Ramos (cell line): ENCODE data around the gene PGGHG.
"Not testable (repeated sequence)": the region's sequence is repeated elsewhere in the genome, so short reads cannot be mapped to it uniquely, and the experiment has no call there.

Source experiments
- in situ Hi-C: fragments of 300-500 bp; cut with MboI; formaldehyde crosslinking; loops from one replicate; pipeline ENCODE4 v1.14.3; 2022; ENCODE audit warnings: low sequenced_read_pairs; ENCODE audit not compliant: unreplicated experiment

The PGGHG gene

GRCh38 chr11:295351-296170, 6.6 kb downstream of the PGGHG start:
- in situ Hi-C loops: no loop called here

GRCh38 chr11:296171-297050, 7.5 kb downstream of the PGGHG start:
- in situ Hi-C loops: no loop called here

DNA sequence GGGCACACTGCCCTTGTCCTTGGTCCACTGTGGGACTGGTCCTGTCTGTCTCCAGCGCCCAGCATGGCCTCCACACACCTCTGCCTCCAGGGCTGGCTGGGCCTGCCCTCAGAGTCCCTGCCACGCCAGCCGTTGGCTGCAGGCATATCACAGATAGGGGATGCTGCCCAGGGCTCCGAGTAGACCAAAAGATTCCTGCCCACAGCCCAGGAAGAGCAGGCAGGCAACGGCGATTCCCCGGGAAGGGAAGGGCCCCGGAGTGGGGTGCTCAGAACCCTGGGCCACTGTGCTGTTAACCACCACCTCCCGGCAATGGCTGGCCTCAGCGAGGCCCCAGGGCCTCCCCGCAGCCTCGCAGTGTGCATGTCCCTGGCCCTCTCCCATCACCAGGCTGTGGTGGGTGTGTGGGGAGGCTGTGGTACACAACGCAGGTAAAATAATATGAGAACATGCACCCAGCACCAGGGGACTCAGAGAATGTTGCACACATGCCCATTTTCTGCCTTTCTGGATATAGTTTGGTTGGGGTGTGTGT, 8.2 kb downstream of the PGGHG start:
- in situ Hi-C loops: no loop called here

DNA sequence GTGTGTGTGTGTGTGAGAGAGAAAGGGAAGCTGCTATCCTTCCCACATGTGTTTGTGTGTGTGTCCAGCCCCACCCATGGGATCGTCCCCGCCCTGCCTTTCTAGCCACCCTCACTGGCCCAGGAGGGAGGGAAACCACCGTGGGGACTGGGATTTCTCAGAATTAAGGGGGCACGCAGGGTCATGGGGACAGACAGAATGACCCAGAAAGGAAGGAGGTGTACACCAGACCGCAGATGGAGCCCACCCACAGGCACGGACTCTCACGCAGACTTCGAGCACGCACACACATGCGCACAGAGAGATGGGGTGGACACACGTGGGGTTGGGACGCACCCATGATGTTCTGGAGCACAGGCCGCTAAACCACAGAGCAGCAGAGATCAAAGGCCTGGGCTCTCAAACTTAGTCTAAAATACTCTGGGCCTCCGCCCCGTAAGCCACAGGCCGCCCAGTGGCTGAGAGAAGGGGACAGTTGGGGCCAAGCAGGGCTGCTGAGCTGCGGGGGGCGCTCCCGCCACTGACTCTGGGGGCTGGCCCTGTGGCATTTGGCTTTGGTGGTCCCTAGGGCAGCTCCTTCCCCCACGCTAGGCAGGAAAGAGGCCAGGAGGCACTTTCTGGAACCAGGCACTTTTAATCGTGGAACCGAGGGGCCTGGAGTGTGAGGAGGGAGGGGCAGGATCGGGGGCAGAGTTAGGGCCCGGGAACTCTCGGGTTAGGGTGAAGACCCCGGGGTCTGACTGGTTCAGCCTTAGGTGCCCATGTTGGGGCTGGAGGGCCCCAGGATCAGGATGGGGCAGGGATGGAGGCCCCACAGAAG, 8.9 kb downstream of the PGGHG start:
- in situ Hi-C loops: no loop called here

DNA sequence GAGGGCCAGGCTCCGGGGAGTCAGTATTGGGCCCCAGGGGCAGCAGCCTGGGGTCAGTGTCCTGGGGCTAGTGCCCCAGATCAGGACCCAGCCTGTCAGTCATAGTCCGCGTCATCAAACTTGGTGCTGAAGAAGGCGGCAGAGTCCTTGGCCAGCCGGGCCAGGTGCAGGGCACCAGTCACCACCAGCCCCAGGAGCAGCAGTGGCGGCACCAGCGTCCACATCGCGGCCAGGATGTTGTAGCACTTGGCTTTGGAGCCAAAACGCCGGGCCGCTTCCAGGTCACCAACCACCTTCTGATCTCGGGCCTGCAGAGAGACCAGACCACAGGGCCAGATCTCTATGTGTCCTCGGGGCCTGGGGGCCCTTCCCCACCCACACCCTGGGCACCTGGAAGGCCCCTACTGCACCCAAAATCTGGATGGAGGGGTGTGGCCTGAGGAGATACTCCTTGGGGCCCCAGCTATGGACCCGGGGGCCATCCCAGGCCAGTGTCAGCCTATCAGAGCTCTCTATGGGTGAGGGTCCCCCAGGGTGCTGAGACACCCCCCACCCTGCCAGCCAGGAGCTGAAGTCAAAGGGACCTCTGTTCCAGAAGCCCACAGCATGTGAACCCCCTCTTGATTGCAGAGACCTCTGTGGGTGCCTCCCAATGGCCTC, 9.6 kb downstream of the PGGHG start:
- in situ Hi-C loops: no loop called here

DNA sequence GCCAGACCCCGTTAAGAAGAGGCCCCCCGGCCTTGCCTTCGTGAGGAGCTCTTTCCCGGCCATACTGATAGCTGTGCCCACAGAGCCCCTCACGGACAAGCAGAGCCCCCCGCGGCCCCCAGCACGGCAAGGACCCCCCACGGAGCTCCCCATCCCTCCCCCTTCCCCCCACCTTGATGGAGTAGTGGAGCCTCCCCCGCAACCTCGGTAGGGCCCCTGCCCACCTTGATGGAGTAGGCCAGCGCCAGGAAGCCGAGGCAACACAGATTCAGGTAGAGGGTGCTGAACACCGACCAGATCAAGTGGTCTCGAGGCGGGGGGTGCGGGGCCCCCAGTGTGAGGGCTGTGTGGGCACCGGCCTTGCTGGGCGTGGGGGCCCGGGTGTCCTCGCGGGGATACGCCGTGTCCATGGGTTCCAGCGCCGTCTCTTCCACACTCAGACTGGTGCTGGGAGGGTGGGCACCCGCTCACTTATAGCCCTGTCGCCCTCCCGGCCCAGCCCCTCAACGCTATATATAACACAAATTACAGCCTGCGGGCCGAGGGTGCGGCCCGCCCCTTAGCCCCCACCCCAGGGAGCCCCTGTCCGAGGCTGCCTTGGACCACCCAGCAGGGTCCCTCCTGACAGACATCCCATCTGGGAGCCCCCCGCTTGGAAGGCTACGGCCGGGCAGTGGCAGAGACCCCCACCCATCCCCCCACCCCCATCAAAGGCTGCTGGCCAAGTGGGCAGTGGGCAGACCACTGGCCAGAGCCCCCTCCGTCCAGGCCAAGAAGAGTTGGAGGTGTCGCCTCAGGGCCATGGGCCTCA, 10.4 kb downstream of the PGGHG start, which contains the start of gene IFITM5:
Gene IFITM5, minus strand, starts transcription at position 446 of the 811 bp plus-strand sequence. Its CDS starts 36 bp downstream, at position 410.
- in situ Hi-C loops: no loop called here

DNA sequence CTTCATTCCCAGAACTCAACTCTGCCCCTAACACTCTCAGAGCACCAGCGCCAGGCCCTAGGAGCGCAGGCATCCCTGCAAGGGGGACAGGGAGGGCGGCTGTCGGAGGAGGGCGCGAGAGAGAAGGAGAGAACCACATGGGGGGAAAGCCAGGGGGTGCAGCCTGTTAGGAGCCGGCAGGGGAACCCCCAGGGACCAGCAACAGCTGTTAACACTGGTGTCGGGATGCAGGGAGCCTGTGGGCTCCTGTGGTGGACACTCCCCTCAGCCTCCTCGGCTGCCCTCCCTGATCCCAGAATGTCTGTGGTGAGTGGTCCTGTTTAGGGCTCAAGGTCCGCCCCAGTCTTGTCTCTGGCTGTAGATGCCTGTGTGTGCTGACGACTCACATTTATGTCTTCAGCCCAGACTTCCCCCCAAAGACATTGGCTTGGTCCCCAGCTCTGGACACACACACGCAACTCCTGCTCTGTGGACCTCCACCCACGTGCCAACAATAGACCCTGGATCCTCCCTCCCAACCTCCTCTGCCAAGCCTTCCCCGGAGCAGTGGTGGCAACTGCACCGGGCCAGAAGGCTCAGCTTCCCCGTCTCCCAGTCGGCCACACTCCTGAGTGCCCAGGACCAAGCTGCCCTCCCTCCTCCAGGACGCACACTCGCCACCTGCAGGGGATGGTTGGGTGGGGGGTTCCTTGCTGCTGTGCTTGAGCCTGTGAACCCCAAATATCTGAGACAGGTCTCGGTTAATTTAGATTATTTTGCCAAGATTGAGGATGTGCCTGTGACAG, 11.2 kb downstream of the PGGHG start:
- in situ Hi-C loops: no loop called here

- in situ Hi-C loops: no loop called here
Observed at GRCh38 chr11:303363-303762, 14.4 kb downstream of the PGGHG start.

GRCh38 chr11:304061-304506, 15.2 kb downstream of the PGGHG start:
- in situ Hi-C loops: no loop called here

DNA sequence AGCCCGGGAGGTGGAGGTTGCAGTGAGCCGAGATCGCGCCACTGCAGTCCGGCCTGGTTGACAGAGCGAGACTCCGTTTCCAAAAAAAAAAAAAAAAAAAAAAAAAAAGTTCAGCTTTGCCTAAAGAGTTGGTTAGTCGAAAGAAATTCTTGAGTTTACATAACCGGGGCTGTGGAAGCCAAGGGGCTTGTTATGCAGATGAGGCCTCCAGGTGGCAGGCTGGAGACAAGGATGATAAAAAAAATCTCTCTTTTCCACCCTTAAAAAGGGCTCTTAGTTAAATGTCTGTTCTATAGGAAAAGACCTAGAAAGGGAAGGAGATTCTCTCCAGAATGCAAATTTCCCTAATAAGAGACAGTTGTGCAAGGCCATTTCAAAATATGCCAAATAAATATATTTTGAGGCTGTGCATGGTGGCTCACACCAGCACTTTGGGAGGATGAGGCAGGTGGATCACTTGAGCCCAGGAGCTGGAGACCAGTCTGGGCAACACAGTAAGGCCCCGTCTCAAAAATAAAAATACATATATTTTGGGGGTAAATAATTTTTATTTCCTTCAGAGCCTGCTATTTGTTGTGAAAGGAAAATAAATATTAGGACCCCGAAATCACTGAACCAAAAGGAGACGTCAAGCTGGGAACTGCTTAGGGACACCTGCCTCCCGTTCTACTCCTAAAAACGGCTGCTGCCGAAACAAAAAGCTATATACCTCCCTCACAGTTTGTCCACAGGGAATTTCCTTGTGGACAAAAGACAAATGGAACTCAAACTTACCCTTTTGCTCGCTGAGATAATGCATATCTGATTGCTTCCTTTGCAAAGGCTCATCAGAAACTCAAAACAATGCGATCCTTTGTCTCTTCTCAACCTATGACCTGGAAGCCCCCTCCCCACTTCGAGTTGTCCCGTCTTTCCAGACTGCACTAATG, 16.3 kb downstream of the PGGHG start:
- in situ Hi-C loops: no loop called here

GRCh38 chr11:305844-306211, 16.9 kb downstream of the PGGHG start:
- in situ Hi-C loops: no loop called here

DNA sequence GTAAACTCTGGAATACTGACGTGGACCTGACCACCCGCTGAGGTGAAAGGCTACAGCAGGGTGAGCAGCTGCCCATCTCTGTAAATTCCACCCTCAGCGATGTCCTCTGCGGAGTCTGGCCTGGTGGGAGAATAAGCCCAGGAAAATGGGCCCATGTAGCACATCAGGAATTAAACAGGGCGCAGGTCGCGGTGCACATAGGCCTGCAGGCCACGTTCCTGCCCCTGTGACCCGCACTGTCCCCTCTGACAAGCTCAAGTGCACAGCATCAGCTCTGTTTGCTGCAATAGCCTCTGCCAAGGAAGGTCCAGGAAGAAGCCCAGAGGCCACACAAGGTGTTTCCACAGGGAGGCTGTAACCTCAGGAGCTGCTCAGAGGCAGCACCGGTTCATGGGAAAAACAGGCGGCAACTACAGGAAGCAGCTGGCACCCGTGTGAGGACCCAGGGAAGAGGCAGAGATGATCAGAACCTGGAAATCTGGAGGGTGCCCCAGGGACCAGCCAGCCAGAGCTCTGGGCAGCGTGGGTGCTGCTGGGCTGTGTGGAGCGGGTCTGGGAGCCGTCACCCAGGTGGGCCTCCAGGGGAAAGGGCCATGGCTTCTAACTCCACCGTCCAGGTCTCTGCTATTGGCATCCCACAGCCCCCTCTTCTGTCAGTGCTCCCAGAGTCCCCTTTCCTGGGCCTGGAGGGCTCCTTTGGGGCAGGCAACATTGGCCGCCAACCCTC, 17.9 kb downstream of the PGGHG start:
- in situ Hi-C loops: no loop called here

DNA sequence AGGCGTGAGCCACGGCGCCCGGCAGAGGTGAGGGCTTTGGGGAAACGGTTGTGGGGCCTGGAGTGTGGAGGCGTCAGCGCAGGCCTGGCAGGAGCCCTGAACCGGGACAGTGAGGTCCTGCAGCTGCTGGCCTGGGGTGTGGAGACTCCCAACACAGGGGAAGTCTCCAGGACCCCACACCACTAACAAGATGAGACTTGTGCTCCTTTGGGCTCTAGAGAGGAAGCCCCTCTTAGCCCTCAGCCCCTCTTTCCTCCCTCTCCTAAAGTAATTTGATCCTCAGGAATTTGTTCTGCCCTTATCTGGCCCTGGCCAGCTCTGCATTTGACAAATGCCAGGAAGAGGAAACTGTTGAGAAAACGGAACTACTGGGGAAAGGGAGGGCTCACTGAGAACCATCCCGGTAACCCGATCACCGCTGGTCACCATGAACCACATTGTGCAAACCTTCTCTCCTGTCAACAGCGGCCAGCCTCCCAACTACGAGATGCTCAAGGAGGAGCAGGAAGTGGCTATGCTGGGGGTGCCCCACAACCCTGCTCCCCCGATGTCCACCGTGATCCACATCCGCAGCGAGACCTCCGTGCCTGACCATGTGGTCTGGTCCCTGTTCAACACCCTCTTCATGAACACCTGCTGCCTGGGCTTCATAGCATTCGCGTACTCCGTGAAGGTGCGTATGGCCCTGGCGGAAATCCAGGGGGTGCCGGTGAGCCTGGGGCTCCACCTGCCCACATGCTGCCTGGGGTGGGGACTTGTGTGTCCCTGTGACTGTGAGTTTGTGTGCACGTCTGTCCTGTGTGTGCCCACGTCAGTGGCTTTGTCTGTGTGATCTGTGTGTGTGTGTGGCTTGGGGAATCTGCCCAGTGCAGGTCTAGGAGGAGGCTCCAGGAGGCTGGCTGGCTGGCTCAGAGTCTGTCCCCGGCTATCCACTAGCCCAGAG, 19.1 kb downstream of the PGGHG start, which contains the start of gene IFITM2:
Gene IFITM2, plus strand, starts transcription at position 51 of the 943 bp plus-strand sequence. Its CDS starts 377 bp downstream, at position 428.
- in situ Hi-C loops: not testable (repeated sequence)

- in situ Hi-C loops: not testable (repeated sequence)
Observed at GRCh38 chr11:308740-309665, 20.1 kb downstream of the PGGHG start.
